Fibroblast of lung (primary cell): ENCODE results near the gene CRACR2A.

Experiments used
- EZH2 ChIP-seq: IDR thresholded peaks from 2 replicates; pipeline ENCODE4 v1.5.1; 2012; ENCODE audit warnings: low read length, control low read depth, mild to moderate bottlenecking; ENCODE audit errors: missing control alignments
- TF ChIP-seq, protein P1 (sequence below), 2 donors: IDR thresholded peaks in 1 of 2; conservative IDR thresholded peaks in 1 of 2; 1 replicate in 1 of 2; 2 replicates in 1 of 2; pipeline ENCODE4 v1.5.1; 2011 to 2012; ENCODE audit warnings: low read length in 2 of 2, control low read depth in 1 of 2, inconsistent platforms in 1 of 2, low read depth in 1 of 2, mild to moderate bottlenecking in 1 of 2

DNA sequence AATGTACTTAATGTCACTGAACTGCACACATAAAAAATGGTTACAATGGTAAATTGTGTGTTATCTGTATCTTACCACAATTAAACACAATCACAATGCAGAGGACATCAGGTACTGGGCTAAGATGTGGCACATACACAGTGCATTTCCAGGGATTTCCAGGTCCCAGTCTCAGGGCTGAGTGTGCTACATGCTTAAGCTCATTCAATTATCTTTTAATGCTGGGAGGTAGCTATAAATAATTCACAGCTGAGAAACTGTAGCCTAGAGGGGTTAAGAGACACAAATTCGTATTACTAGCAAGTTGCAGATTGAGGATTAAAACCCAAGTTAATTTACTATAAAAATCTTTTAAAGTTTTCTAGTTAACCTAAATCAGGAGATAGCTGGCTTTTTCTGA lies 67.1 kb downstream of the CRACR2A start:
- TF ChIP-seq, protein P1, sequence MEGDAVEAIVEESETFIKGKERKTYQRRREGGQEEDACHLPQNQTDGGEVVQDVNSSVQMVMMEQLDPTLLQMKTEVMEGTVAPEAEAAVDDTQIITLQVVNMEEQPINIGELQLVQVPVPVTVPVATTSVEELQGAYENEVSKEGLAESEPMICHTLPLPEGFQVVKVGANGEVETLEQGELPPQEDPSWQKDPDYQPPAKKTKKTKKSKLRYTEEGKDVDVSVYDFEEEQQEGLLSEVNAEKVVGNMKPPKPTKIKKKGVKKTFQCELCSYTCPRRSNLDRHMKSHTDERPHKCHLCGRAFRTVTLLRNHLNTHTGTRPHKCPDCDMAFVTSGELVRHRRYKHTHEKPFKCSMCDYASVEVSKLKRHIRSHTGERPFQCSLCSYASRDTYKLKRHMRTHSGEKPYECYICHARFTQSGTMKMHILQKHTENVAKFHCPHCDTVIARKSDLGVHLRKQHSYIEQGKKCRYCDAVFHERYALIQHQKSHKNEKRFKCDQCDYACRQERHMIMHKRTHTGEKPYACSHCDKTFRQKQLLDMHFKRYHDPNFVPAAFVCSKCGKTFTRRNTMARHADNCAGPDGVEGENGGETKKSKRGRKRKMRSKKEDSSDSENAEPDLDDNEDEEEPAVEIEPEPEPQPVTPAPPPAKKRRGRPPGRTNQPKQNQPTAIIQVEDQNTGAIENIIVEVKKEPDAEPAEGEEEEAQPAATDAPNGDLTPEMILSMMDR (conservative IDR thresholded peaks at IDR 0.05 in 1 of 2, IDR thresholded peaks at IDR 0.05 in 1 of 2; ENCODE audit: low read depth in 1 of 2, low read length in 2 of 2): no peak
- TF ChIP-seq EZH2: no peak
